Measurements from ENCODE around the gene OASL.
A peak's percentile ranks its signal among the peaks of the same experiment; 100 is the strongest.

OASL gene

GRCh38 chr12:121011820-121012219 lies 27.2 kb downstream of the OASL start:
- no peak for TF ChIP-seq CTCF (IDR thresholded peaks at IDR 0.05; ENCODE audit: insufficient read depth, low read length, poor library complexity, severe bottlenecking)
- H3K27me3 ChIP-seq (replicated peaks; ENCODE audit: control insufficient read depth, insufficient read depth, low read length) = no peaks in the 10 kb centered on the region
- H3K36me3 ChIP-seq (ENCODE audit: control insufficient read depth, insufficient read depth, low read length) = peaks cover 16% of the 10 kb centered on the region
- H3K4me3 ChIP-seq (replicated peaks; ENCODE audit: low read depth, low read length) = no peak overlapping the region
- DNase-seq (ENCODE audit: extremely low read depth, insufficient read length) = no peak

- no peak for DNase-seq (ENCODE audit: extremely low read depth, insufficient read length)
- H3K27me3 ChIP-seq (replicated peaks; ENCODE audit: control insufficient read depth, insufficient read depth, low read length) = no peaks in the 10 kb centered on the region
- no peak overlapping the region for H3K4me3 ChIP-seq (replicated peaks; ENCODE audit: low read depth, low read length)
- H3K36me3 ChIP-seq (ENCODE audit: control insufficient read depth, insufficient read depth, low read length) = peaks cover 19% of the 10 kb centered on the region
- no peak for TF ChIP-seq CTCF (IDR thresholded peaks at IDR 0.05; ENCODE audit: insufficient read depth, low read length, poor library complexity, severe bottlenecking)
These were observed 28.2 kb downstream of the OASL start for GRCh38 chr12:121010860-121011259.

- DNase-seq (ENCODE audit: extremely low read depth, insufficient read length) = no peak
- peaks cover 20% of the 10 kb centered on the region for H3K36me3 ChIP-seq (ENCODE audit: control insufficient read depth, insufficient read depth, low read length)
- H3K4me3 ChIP-seq (replicated peaks; ENCODE audit: low read depth, low read length) = no peak overlapping the region
- TF ChIP-seq CTCF (IDR thresholded peaks at IDR 0.05; ENCODE audit: insufficient read depth, low read length, poor library complexity, severe bottlenecking) = peak; percentile 7
- H3K27me3 ChIP-seq (replicated peaks; ENCODE audit: control insufficient read depth, insufficient read depth, low read length) = no peaks in the 10 kb centered on the region
These were observed 29.3 kb downstream of the OASL start for GRCh38 chr12:121009741-121010140.

GRCh38 chr12:121008347-121009098 lies 30.5 kb downstream of the OASL start:
- peaks cover 30% of the 10 kb centered on the region for H3K36me3 ChIP-seq (ENCODE audit: control insufficient read depth, insufficient read depth, low read length)
- no peak for DNase-seq (ENCODE audit: extremely low read depth, insufficient read length)
- no peak overlapping the region for H3K4me3 ChIP-seq (replicated peaks; ENCODE audit: low read depth, low read length)
- TF ChIP-seq CTCF (IDR thresholded peaks at IDR 0.05; ENCODE audit: insufficient read depth, low read length, poor library complexity, severe bottlenecking) = no peak
- H3K27me3 ChIP-seq (replicated peaks; ENCODE audit: control insufficient read depth, insufficient read depth, low read length) = no peaks in the 10 kb centered on the region

GRCh38 chr12:121005346-121005815 lies 33.7 kb downstream of the OASL start:
- DNase-seq (ENCODE audit: extremely low read depth, insufficient read length) = peak; percentile 46
- no peak overlapping the region for H3K4me3 ChIP-seq (replicated peaks; ENCODE audit: low read depth, low read length)
- peaks cover 27% of the 10 kb centered on the region for H3K36me3 ChIP-seq (ENCODE audit: control insufficient read depth, insufficient read depth, low read length)
- no peaks in the 10 kb centered on the region for H3K27me3 ChIP-seq (replicated peaks; ENCODE audit: control insufficient read depth, insufficient read depth, low read length)
- TF ChIP-seq CTCF (IDR thresholded peaks at IDR 0.05; ENCODE audit: insufficient read depth, low read length, poor library complexity, severe bottlenecking) = peak; percentile 75

All from GM06990 (cell line).